Hepatocyte (in vitro differentiated cells): ENCODE results near the gene CEP164.

ENCODE experiments used
- CTCF ChIP-seq: fragments of 200-600 bp; sonication (generic); IDR thresholded peaks from 2 replicates; pipeline ENCODE4 v1.5.1; 2016; ENCODE audit warnings: antibody characterized with exemption, mild to moderate bottlenecking; ENCODE audit not compliant: poor library complexity
- EZH2 ChIP-seq: fragments of 200-600 bp; sonication (generic); IDR thresholded peaks from 2 replicates; pipeline ENCODE4 v1.6.1; 2016; ENCODE audit warnings: antibody characterized with exemption, mild to moderate bottlenecking, borderline replicate concordance
- EZH2phosphoT487 ChIP-seq: fragments of 200-600 bp; sonication (generic); IDR thresholded peaks from one replicate; pipeline ENCODE4 v1.6.1; 2018; ENCODE audit warnings: antibody characterized with exemption, mild to moderate bottlenecking, low read depth, moderate library complexity; ENCODE audit not compliant: unreplicated experiment, severe bottlenecking

- TF ChIP-seq EZH2phosphoT487: no peak
- no peak for TF ChIP-seq CTCF
- TF ChIP-seq EZH2: no peak
These were observed 87.1 kb downstream of the CEP164 start for GRCh38 chr11:117414724-117415123.
